ENCODE data around the gene ANXA5. TPM values are rescaled to one million over a fixed set of nuclear protein-coding genes. Genes with fewer than 3 reads are reported as not detected.

Gene ANXA5
- total and polyA plus RNA-seq, 2 experiments from 2014 or later, result 129 to 181 TPM

DNA sequence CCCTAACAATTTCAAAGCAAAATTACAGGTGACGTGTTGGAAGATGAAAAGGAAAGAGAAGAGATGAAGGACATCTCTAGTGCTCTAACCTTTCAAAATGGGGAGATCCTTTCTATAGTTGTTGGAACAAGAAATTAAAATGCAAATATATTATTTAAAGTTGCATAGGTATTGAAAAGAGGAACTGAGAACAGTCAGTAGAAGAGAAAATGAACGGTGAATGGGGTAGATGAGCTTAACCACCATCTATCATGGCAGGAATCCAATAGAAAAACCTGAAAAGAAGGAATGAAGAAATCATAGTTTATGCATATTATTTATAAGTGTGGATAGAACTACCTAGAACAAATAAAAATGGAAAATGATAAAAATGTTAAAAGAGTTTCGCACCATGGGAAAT lies 42.0 kb downstream of the ANXA5 start:
- H3K27me3 ChIP-seq (ENCODE audit: insufficient read depth), result no peaks in the 10 kb centered on the region
- no peaks in the 10 kb centered on the region for H3K79me2 ChIP-seq (replicated peaks; ENCODE audit: insufficient read depth)
- no peaks in the 10 kb centered on the region for H3K36me3 ChIP-seq (ENCODE audit: insufficient read depth)
- H3K9me2 ChIP-seq (ENCODE audit: insufficient read depth), result no peaks in the 10 kb centered on the region; the same call in 1 of the 2 replicates
- H3K4me2 ChIP-seq, result no peak overlapping the region
- H3K4me1 ChIP-seq (ENCODE audit: insufficient read depth), result no peaks in the 10 kb centered on the region
- no peak overlapping the region for H3K4me3 ChIP-seq
- no peaks in the 10 kb centered on the region for H3K4me1 Mint-ChIP-seq
- no peaks in the 10 kb centered on the region for H4K20me1 ChIP-seq (replicated peaks; ENCODE audit: insufficient read depth)
- H3K4me3 Mint-ChIP-seq, result no peak overlapping the region
- H3F3A ChIP-seq (replicated peaks; ENCODE audit: low read depth), result no peaks in the 10 kb centered on the region
- ATAC-seq (no peak), DNase-seq (ENCODE audit: low spot score) (no peak)
- H3K27ac Mint-ChIP-seq, result no peak overlapping the region
- peaks cover 2% of the 10 kb centered on the region for H3K27me3 Mint-ChIP-seq (ENCODE audit: insufficient read depth, low read depth, poor library complexity)
- H3K9me3 Mint-ChIP-seq, result no peaks in the 10 kb centered on the region
- no peaks in the 10 kb centered on the region for H3K36me3 Mint-ChIP-seq (ENCODE audit: low read depth)
- H2AFZ ChIP-seq, result no peak overlapping the region
- TF ChIP-seq, protein P1, sequence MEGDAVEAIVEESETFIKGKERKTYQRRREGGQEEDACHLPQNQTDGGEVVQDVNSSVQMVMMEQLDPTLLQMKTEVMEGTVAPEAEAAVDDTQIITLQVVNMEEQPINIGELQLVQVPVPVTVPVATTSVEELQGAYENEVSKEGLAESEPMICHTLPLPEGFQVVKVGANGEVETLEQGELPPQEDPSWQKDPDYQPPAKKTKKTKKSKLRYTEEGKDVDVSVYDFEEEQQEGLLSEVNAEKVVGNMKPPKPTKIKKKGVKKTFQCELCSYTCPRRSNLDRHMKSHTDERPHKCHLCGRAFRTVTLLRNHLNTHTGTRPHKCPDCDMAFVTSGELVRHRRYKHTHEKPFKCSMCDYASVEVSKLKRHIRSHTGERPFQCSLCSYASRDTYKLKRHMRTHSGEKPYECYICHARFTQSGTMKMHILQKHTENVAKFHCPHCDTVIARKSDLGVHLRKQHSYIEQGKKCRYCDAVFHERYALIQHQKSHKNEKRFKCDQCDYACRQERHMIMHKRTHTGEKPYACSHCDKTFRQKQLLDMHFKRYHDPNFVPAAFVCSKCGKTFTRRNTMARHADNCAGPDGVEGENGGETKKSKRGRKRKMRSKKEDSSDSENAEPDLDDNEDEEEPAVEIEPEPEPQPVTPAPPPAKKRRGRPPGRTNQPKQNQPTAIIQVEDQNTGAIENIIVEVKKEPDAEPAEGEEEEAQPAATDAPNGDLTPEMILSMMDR (conservative IDR thresholded peaks at IDR 0.05; ENCODE audit: low read depth in 2 of 2), result no peak
- TF ChIP-seq, protein P2, sequence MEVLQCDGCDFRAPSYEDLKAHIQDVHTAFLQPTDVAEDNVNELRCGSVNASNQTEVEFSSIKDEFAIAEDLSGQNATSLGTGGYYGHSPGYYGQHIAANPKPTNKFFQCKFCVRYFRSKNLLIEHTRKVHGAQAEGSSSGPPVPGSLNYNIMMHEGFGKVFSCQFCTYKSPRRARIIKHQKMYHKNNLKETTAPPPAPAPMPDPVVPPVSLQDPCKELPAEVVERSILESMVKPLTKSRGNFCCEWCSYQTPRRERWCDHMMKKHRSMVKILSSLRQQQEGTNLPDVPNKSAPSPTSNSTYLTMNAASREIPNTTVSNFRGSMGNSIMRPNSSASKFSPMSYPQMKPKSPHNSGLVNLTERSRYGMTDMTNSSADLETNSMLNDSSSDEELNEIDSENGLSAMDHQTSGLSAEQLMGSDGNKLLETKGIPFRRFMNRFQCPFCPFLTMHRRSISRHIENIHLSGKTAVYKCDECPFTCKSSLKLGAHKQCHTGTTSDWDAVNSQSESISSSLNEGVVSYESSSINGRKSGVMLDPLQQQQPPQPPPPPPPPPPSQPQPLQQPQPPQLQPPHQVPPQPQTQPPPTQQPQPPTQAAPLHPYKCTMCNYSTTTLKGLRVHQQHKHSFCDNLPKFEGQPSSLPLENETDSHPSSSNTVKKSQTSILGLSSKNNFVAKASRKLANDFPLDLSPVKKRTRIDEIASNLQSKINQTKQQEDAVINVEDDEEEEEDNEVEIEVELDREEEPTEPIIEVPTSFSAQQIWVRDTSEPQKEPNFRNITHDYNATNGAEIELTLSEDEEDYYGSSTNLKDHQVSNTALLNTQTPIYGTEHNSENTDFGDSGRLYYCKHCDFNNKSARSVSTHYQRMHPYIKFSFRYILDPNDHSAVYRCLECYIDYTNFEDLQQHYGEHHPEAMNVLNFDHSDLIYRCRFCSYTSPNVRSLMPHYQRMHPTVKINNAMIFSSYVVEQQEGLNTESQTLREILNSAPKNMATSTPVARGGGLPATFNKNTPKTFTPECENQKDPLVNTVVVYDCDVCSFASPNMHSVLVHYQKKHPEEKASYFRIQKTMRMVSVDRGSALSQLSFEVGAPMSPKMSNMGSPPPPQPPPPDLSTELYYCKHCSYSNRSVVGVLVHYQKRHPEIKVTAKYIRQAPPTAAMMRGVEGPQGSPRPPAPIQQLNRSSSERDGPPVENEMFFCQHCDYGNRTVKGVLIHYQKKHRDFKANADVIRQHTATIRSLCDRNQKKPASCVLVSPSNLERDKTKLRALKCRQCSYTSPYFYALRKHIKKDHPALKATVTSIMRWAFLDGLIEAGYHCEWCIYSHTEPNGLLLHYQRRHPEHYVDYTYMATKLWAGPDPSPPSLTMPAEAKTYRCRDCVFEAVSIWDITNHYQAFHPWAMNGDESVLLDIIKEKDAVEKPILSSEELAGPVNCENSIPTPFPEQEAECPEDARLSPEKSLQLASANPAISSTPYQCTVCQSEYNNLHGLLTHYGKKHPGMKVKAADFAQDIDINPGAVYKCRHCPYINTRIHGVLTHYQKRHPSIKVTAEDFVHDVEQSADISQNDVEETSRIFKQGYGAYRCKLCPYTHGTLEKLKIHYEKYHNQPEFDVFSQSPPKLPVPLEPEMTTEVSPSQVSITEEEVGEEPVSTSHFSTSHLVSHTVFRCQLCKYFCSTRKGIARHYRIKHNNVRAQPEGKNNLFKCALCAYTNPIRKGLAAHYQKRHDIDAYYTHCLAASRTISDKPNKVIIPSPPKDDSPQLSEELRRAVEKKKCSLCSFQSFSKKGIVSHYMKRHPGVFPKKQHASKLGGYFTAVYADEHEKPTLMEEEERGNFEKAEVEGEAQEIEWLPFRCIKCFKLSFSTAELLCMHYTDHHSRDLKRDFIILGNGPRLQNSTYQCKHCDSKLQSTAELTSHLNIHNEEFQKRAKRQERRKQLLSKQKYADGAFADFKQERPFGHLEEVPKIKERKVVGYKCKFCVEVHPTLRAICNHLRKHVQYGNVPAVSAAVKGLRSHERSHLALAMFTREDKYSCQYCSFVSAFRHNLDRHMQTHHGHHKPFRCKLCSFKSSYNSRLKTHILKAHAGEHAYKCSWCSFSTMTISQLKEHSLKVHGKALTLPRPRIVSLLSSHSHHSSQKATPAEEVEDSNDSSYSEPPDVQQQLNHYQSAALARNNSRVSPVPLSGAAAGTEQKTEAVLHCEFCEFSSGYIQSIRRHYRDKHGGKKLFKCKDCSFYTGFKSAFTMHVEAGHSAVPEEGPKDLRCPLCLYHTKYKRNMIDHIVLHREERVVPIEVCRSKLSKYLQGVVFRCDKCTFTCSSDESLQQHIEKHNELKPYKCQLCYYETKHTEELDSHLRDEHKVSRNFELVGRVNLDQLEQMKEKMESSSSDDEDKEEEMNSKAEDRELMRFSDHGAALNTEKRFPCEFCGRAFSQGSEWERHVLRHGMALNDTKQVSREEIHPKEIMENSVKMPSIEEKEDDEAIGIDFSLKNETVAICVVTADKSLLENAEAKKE (CRISPR knock-in tag; IDR thresholded peaks at IDR 0.05), result no peak
- TF ChIP-seq ZNF331 (CRISPR knock-in tag; IDR thresholded peaks at IDR 0.05; ENCODE audit: low read depth) (no peak), EZH2phosphoT487 (IDR thresholded peaks at IDR 0.05; ENCODE audit: unreplicated experiment) (no peak), NANOG (IDR thresholded peaks at IDR 0.05; ENCODE audit: borderline replicate concordance) (no peak), JUNB (IDR thresholded peaks at IDR 0.05; ENCODE audit: unreplicated experiment) (no peak), POLR2AphosphoS5 (IDR thresholded peaks at IDR 0.05; ENCODE audit: low read depth) (no peak), EZH2 (IDR thresholded peaks at IDR 0.05; ENCODE audit: low read depth, unreplicated experiment) (no peak), CREB1 (CRISPR knock-in tag; IDR thresholded peaks at IDR 0.05; ENCODE audit: low read depth) (no peak), STAT1 (IDR thresholded peaks at IDR 0.05; ENCODE audit: unreplicated experiment) (no peak)
- TF ChIP-seq, protein P3, sequence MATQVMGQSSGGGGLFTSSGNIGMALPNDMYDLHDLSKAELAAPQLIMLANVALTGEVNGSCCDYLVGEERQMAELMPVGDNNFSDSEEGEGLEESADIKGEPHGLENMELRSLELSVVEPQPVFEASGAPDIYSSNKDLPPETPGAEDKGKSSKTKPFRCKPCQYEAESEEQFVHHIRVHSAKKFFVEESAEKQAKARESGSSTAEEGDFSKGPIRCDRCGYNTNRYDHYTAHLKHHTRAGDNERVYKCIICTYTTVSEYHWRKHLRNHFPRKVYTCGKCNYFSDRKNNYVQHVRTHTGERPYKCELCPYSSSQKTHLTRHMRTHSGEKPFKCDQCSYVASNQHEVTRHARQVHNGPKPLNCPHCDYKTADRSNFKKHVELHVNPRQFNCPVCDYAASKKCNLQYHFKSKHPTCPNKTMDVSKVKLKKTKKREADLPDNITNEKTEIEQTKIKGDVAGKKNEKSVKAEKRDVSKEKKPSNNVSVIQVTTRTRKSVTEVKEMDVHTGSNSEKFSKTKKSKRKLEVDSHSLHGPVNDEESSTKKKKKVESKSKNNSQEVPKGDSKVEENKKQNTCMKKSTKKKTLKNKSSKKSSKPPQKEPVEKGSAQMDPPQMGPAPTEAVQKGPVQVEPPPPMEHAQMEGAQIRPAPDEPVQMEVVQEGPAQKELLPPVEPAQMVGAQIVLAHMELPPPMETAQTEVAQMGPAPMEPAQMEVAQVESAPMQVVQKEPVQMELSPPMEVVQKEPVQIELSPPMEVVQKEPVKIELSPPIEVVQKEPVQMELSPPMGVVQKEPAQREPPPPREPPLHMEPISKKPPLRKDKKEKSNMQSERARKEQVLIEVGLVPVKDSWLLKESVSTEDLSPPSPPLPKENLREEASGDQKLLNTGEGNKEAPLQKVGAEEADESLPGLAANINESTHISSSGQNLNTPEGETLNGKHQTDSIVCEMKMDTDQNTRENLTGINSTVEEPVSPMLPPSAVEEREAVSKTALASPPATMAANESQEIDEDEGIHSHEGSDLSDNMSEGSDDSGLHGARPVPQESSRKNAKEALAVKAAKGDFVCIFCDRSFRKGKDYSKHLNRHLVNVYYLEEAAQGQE (IDR thresholded peaks at IDR 0.05; ENCODE audit: unreplicated experiment), result no peak
- TF ChIP-seq, protein P4, sequence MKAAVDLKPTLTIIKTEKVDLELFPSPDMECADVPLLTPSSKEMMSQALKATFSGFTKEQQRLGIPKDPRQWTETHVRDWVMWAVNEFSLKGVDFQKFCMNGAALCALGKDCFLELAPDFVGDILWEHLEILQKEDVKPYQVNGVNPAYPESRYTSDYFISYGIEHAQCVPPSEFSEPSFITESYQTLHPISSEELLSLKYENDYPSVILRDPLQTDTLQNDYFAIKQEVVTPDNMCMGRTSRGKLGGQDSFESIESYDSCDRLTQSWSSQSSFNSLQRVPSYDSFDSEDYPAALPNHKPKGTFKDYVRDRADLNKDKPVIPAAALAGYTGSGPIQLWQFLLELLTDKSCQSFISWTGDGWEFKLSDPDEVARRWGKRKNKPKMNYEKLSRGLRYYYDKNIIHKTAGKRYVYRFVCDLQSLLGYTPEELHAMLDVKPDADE (IDR thresholded peaks at IDR 0.05), result no peak
- no peak overlapping the region for H3K27ac ChIP-seq (ENCODE audit: low read depth)
